Heart left ventricle (tissue), 13 donors: ENCODE results near the gene SPTBN1.

Experiments
- POLR2A ChIP-seq, 2 donors: fragments of 450-650 bp; IDR thresholded peaks; one replicate each; pipeline ENCODE4 v1.6.1; 2017; ENCODE audit warnings: antibody characterized with exemption in 2 of 2, mild to moderate bottlenecking in 2 of 2, moderate library complexity in 2 of 2
- TF ChIP-seq, protein P1 (sequence below), 12 donors: fragments of 200-600 bp; sonication (generic) in 4 of 12; IDR thresholded peaks; one replicate each; pipeline versions ENCODE4 v1.5.0 to v1.8.0; 2018 to 2022; ENCODE audit warnings: antibody characterized with exemption in 12 of 12, mild to moderate bottlenecking in 5 of 12
- donor health status: ischemic (EF 13 %, LVEDD 7.1; RV severe dilation, severe dysfunction).
- donor health status: DM: no; HTN: yes; CAD: no.
- donor health status: DM: no; HTN: no; CAD: no.
- donor health status: ischemic (EF 25% LVEDD 6.9; RV normal size, moderate dysfunction).
- donor health status: ischemic (EF 25% LVEDD 5.7; RV mildly dilated, moderate dysfunction).
- donor health status: ischemic (EF 35%, LVEDD 5.7; RV mildly dilated, moderate dysfunction).
- donor health status: nonischemic (EF 11% LVEDD 7.7; RV severe dilation, severe dysfunction).
- donor health status: DM: yes; HTN: yes; CAD: no.
- donor health status: PGD.
- donor health status: ischemic (EF 29% LVEDD 5.4; RV normal size, mild dysfunction).
- donor health status: nonischemic (EF 23%, LVEDD 6.1; RV moderate dilation, normal function).

- TF ChIP-seq, protein P1, sequence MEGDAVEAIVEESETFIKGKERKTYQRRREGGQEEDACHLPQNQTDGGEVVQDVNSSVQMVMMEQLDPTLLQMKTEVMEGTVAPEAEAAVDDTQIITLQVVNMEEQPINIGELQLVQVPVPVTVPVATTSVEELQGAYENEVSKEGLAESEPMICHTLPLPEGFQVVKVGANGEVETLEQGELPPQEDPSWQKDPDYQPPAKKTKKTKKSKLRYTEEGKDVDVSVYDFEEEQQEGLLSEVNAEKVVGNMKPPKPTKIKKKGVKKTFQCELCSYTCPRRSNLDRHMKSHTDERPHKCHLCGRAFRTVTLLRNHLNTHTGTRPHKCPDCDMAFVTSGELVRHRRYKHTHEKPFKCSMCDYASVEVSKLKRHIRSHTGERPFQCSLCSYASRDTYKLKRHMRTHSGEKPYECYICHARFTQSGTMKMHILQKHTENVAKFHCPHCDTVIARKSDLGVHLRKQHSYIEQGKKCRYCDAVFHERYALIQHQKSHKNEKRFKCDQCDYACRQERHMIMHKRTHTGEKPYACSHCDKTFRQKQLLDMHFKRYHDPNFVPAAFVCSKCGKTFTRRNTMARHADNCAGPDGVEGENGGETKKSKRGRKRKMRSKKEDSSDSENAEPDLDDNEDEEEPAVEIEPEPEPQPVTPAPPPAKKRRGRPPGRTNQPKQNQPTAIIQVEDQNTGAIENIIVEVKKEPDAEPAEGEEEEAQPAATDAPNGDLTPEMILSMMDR (IDR thresholded peaks at IDR 0.05), result no peak
- no peak for TF ChIP-seq POLR2A (IDR thresholded peaks at IDR 0.05)
Observed at GRCh38 chr2:54650612-54651011, 194.5 kb downstream of the SPTBN1 start.
